Measurements from ENCODE around the gene ITPKB.
A peak's percentile ranks its signal among the peaks of the same experiment; 100 is the strongest.

DNA sequence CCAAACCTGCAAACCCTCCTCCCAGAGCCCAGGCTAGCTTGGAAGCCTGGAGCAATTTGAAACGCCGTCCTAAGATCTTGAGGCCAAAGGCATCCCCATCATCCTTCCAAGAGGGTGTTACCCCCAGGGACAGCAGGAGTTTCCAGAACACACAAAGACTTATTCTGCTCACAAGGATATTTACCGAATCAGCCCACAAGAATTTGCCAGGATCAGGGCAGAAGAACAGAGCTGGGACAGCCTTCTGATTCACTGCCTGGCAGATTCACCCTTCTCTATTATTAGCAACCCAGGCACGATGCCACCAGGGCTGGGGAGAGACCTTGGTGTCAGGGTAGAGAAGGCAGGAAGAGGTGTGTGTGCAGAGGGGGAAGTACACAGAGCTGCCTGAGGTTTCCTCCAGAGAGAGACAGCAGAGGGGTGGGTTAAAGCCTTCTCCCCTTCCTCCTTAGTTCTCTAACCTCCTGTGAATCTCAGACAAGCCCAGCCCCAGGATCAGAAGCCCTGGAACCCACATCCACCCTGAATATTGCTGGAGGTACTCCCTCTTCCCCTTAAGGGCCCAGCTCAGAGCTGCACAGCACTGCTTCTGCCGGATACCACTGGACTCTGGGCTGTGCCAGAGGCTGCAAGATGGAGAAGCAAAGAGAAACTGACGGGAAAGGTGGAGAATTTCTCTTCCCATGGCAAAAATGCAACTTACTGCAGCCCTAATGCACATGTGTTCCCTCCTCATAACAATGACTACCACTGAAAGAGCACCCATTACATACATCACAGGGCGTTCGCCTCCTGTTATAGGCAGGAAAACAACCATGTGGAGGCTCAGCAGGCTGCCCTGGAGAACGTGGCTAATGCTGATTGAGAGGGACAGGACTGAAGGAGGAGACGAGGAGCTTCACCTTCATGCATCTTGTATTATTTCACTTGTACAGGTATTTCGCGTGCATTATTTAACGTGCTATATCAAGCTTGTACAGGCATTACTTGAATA lies 61.8 kb downstream of the ITPKB start:
- TF ChIP-seq, protein P1, sequence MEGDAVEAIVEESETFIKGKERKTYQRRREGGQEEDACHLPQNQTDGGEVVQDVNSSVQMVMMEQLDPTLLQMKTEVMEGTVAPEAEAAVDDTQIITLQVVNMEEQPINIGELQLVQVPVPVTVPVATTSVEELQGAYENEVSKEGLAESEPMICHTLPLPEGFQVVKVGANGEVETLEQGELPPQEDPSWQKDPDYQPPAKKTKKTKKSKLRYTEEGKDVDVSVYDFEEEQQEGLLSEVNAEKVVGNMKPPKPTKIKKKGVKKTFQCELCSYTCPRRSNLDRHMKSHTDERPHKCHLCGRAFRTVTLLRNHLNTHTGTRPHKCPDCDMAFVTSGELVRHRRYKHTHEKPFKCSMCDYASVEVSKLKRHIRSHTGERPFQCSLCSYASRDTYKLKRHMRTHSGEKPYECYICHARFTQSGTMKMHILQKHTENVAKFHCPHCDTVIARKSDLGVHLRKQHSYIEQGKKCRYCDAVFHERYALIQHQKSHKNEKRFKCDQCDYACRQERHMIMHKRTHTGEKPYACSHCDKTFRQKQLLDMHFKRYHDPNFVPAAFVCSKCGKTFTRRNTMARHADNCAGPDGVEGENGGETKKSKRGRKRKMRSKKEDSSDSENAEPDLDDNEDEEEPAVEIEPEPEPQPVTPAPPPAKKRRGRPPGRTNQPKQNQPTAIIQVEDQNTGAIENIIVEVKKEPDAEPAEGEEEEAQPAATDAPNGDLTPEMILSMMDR (IDR thresholded peaks at IDR 0.05) = no peak
- peak; percentile 30 to 37 for TF ChIP-seq POLR2A (IDR thresholded peaks at IDR 0.05)
